ENCODE results near the gene MSH3. TPM values are rescaled to one million over a fixed set of nuclear protein-coding genes. Genes with fewer than 3 reads are reported as not detected.

The MSH3 gene
- polyA plus RNA-seq, 4 donors: 3.5 to 15.6 (median 4.8) TPM

DNA sequence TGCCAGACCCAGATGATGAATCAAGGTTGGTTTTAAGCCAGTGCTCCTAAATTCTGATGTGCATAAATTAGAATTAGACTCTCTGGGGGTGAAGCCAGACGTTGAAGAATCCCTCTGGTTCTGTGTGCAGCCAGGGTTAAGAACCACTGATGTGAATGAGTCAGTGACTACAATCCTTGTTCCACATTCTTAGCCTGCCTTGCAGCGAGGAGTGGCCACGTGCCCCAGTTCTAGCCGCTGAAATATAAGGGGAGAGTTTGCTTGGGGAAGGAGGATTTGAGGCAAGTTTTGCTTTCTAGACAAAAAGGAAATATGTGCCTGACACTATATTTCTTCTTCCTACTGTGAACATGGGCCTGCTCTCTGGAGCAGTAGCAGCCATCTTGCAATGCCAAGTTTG lies 34.2 kb upstream of the MSH3 start:
- DNase-seq: no peak
- Histone ChIP-seq H3K27ac (ENCODE audit: low read depth in 1 of 3, low read length in 2 of 3) (no peak overlapping the region), H3K4me1 (ENCODE audit: control insufficient read depth in 3 of 3, insufficient read depth in 2 of 3, low read depth in 1 of 3, low read length in 2 of 3) (peaks cover 0 to 7% (median 0%) of the 10 kb centered on the region in 3 donors), H3K27me3 (ENCODE audit: control insufficient read depth in 3 of 3, insufficient read depth in 3 of 3, low read length in 3 of 3) (no peaks in the 10 kb centered on the region), H3K36me3 (ENCODE audit: control insufficient read depth in 3 of 3, insufficient read depth in 2 of 3, low read depth in 1 of 3, low read length in 3 of 3) (no peaks in the 10 kb centered on the region), H3K9me3 (ENCODE audit: control insufficient read depth in 2 of 2, insufficient read depth in 1 of 2, low read depth in 1 of 2, low read length in 1 of 2) (no peaks in the 10 kb centered on the region), H3K4me3 (ENCODE audit: low read depth in 1 of 3, low read length in 3 of 3) (no peak overlapping the region)
- FAIRE-seq: no peak
- 81 to 95% (median 91%) methylated on average over 4 of the region's 4 CpGs for WGBS, 3 donors

DNA sequence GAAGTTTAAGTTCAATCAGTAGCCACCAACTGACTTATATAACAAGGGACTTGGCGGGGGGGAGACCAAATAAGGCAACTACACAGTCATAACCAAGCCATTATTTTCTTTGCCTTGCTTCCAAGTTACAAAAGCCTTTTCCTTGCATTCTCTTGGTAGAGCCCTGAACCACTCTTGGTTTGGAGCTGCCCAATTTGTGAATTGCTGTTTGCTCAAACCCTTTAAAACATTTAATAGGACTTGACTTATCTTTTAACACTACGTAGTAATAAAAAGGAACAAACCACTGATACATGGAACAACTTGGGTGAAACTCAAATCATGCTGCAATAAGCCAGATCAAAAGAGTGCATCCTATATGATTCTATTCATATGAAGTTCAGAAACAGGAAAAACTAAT lies 31.7 kb upstream of the MSH3 start:
- 92 to 94% (median 92%) methylated on average over 2 of the region's 2 CpGs for WGBS, 3 donors
- no peaks in the 10 kb centered on the region for H3K27me3 ChIP-seq (ENCODE audit: control insufficient read depth in 3 of 3, insufficient read depth in 3 of 3, low read length in 3 of 3)
- no peak overlapping the region for H3K27ac ChIP-seq (ENCODE audit: low read depth in 1 of 3, low read length in 2 of 3)
- DNase-seq: no peak
- no peak overlapping the region for H3K4me3 ChIP-seq (ENCODE audit: low read depth in 1 of 3, low read length in 3 of 3)
- no peak for FAIRE-seq
- no peaks in the 10 kb centered on the region for H3K9me3 ChIP-seq (ENCODE audit: control insufficient read depth in 2 of 2, insufficient read depth in 1 of 2, low read depth in 1 of 2, low read length in 1 of 2)
- H3K36me3 ChIP-seq (ENCODE audit: control insufficient read depth in 3 of 3, insufficient read depth in 2 of 3, low read depth in 1 of 3, low read length in 3 of 3): no peaks in the 10 kb centered on the region
- H3K4me1 ChIP-seq (ENCODE audit: control insufficient read depth in 3 of 3, insufficient read depth in 2 of 3, low read depth in 1 of 3, low read length in 2 of 3): peaks cover 0 to 7% (median 0%) of the 10 kb centered on the region in 3 donors

GRCh38 chr5:80623999-80624398 lies 30.5 kb upstream of the MSH3 start:
- 11 to 50% (median 27%) methylated on average over 4 of the region's 4 CpGs for WGBS, 3 donors
- DNase-seq: peak; percentile 45 to 67
- Histone ChIP-seq H3K27me3 (ENCODE audit: control insufficient read depth in 3 of 3, insufficient read depth in 3 of 3, low read length in 3 of 3) (no peaks in the 10 kb centered on the region), H3K4me1 (ENCODE audit: control insufficient read depth in 3 of 3, insufficient read depth in 2 of 3, low read depth in 1 of 3, low read length in 2 of 3) (peaks cover 0 to 7% (median 0%) of the 10 kb centered on the region in 3 donors), H3K4me3 (ENCODE audit: low read depth in 1 of 3, low read length in 3 of 3) (no peak overlapping the region), H3K9me3 (ENCODE audit: control insufficient read depth in 2 of 2, insufficient read depth in 1 of 2, low read depth in 1 of 2, low read length in 1 of 2) (no peaks in the 10 kb centered on the region), H3K36me3 (ENCODE audit: control insufficient read depth in 3 of 3, insufficient read depth in 2 of 3, low read depth in 1 of 3, low read length in 3 of 3) (no peaks in the 10 kb centered on the region), H3K27ac (ENCODE audit: low read depth in 1 of 3, low read length in 2 of 3) (peak overlapping the region in 2 of 3 donors; percentile 4 to 11)
- FAIRE-seq: no peak

GRCh38 chr5:80625230-80625629 lies 29.2 kb upstream of the MSH3 start:
- DNase-seq: no peak
- no peaks in the 10 kb centered on the region for H3K9me3 ChIP-seq (ENCODE audit: control insufficient read depth in 2 of 2, insufficient read depth in 1 of 2, low read depth in 1 of 2, low read length in 1 of 2)
- peaks cover 0 to 7% (median 0%) of the 10 kb centered on the region in 3 donors for H3K4me1 ChIP-seq (ENCODE audit: control insufficient read depth in 3 of 3, insufficient read depth in 2 of 3, low read depth in 1 of 3, low read length in 2 of 3)
- peak overlapping the region in 1 of 3 donors; percentile 11 for H3K27ac ChIP-seq (ENCODE audit: low read depth in 1 of 3, low read length in 2 of 3)
- WGBS, 3 donors: 78 to 85% (median 79%) methylated on average over 5 of the region's 5 CpGs
- H3K4me3 ChIP-seq (ENCODE audit: low read depth in 1 of 3, low read length in 3 of 3): no peak overlapping the region
- no peak for FAIRE-seq
- no peaks in the 10 kb centered on the region for H3K27me3 ChIP-seq (ENCODE audit: control insufficient read depth in 3 of 3, insufficient read depth in 3 of 3, low read length in 3 of 3)
- H3K36me3 ChIP-seq (ENCODE audit: control insufficient read depth in 3 of 3, insufficient read depth in 2 of 3, low read depth in 1 of 3, low read length in 3 of 3): peaks cover 0 to 7% (median 0%) of the 10 kb centered on the region in 3 donors

DNA sequence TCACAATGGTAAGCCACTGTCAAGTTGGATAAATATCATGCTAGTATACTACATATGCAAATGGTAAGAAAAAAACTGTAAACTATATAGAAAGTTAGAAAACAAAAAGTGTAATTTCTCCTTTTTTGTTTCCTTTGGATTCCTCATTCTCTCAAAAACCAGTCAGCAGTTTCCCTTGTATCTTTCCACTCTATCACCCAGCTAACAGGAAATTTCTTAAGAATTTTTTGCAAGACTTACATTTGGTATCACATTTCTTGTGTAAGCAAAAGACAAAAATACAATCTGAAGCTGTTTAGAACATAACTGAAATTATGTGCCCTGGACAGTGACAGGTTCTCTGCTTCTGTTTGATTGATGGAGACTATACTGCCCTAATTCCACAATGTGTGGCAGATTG lies 25.2 kb upstream of the MSH3 start:
- H3K4me1 ChIP-seq (ENCODE audit: control insufficient read depth in 3 of 3, insufficient read depth in 2 of 3, low read depth in 1 of 3, low read length in 2 of 3): no peaks in the 10 kb centered on the region
- H3K36me3 ChIP-seq (ENCODE audit: control insufficient read depth in 3 of 3, insufficient read depth in 2 of 3, low read depth in 1 of 3, low read length in 3 of 3): peaks cover 0 to 16% (median 2%) of the 10 kb centered on the region in 3 donors
- no peaks in the 10 kb centered on the region for H3K27me3 ChIP-seq (ENCODE audit: control insufficient read depth in 3 of 3, insufficient read depth in 3 of 3, low read length in 3 of 3)
- DNase-seq (no peak), FAIRE-seq (no peak)
- H3K4me3 ChIP-seq (ENCODE audit: low read depth in 1 of 3, low read length in 3 of 3): no peak overlapping the region
- H3K27ac ChIP-seq (ENCODE audit: low read depth in 1 of 3, low read length in 2 of 3): no peak overlapping the region
- no peaks in the 10 kb centered on the region for H3K9me3 ChIP-seq (ENCODE audit: control insufficient read depth in 2 of 2, insufficient read depth in 1 of 2, low read depth in 1 of 2, low read length in 1 of 2)

DNA sequence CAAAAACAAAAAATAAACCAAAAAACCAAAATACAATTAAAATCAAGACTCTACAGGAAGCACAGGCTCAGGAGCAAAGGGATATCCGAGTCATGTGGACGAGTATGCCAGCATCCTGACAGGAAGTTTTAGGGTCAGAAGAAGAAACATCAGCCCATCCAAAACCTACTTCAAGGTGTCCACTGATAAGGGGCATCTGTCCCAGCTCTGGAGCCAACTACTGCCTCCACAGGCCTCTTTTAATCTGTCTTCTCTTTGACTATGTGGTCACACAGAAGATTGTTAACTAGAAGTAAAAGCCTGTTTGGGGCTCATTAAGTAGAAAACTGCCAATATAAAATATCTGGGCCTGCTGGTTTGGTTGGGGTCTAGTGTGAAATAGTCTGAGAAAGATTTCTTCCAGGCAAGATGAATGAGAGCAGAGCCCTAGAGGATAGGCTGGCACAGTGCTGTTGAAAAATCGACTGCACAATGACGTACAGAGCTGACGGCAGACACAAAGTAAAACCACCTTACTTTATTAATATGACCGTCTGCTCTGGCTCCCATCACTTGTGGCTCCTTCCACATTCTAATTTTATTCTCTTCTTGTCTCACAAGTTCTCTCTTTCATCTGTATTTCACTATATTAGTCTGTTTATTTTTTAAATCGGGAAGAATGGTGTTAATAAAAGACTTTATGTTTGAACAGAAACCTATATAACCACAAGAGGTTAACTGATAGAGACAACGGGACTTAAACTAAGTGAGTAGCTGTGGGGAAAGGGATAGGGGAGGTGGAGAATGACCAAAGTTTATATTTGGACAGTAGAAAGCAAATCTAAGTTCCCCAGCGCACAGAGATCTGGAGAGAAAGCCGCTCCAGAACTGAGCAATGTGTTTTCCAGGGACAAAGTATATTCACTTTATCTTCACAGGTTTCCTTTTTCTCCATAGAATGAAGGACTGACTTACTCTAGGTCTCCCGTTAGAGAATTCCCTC lies 22.9 kb upstream of the MSH3 start:
- H3K36me3 ChIP-seq (ENCODE audit: control insufficient read depth in 3 of 3, insufficient read depth in 2 of 3, low read depth in 1 of 3, low read length in 3 of 3): peaks cover 0 to 26% (median 2%) of the 10 kb centered on the region in 3 donors
- no peak overlapping the region for H3K27ac ChIP-seq (ENCODE audit: low read depth in 1 of 3, low read length in 2 of 3)
- no peak overlapping the region for H3K4me3 ChIP-seq (ENCODE audit: low read depth in 1 of 3, low read length in 3 of 3)
- H3K4me1 ChIP-seq (ENCODE audit: control insufficient read depth in 3 of 3, insufficient read depth in 2 of 3, low read depth in 1 of 3, low read length in 2 of 3): no peaks in the 10 kb centered on the region
- 92 to 96% (median 92%) methylated on average over 11 of the region's 11 CpGs for WGBS, 3 donors
- FAIRE-seq (no peak), DNase-seq (no peak)
- no peaks in the 10 kb centered on the region for H3K27me3 ChIP-seq (ENCODE audit: control insufficient read depth in 3 of 3, insufficient read depth in 3 of 3, low read length in 3 of 3)
- no peaks in the 10 kb centered on the region for H3K9me3 ChIP-seq (ENCODE audit: control insufficient read depth in 2 of 2, insufficient read depth in 1 of 2, low read depth in 1 of 2, low read length in 1 of 2)

DNA sequence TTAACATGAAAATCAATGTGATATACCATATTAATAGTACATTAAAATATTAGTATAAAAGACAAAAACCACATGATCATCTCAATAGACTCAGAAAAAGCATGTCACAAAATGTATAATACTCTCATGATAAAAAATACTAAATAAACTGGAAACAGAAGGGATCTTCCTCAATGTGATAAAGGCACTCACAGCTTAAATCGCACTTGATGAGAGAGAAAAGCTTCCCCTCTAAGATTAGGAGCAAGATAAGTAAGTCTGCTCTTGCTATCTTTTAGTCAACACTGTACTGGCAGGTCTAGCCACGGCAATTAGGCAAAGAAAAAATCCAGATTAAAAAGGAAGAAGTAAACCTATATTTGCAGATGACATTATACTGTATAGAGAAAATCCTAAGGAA lies 21.8 kb upstream of the MSH3 start:
- DNase-seq (no peak), FAIRE-seq (no peak)
- Histone ChIP-seq H3K27ac (ENCODE audit: low read depth in 1 of 3, low read length in 2 of 3) (no peak overlapping the region), H3K36me3 (ENCODE audit: control insufficient read depth in 3 of 3, insufficient read depth in 2 of 3, low read depth in 1 of 3, low read length in 3 of 3) (peaks cover 0 to 30% (median 2%) of the 10 kb centered on the region in 3 donors), H3K4me3 (ENCODE audit: low read depth in 1 of 3, low read length in 3 of 3) (no peak overlapping the region), H3K4me1 (ENCODE audit: control insufficient read depth in 3 of 3, insufficient read depth in 2 of 3, low read depth in 1 of 3, low read length in 2 of 3) (no peaks in the 10 kb centered on the region), H3K9me3 (ENCODE audit: control insufficient read depth in 2 of 2, insufficient read depth in 1 of 2, low read depth in 1 of 2, low read length in 1 of 2) (no peaks in the 10 kb centered on the region), H3K27me3 (ENCODE audit: control insufficient read depth in 3 of 3, insufficient read depth in 3 of 3, low read length in 3 of 3) (no peaks in the 10 kb centered on the region)
- WGBS, 3 donors: 79 to 86% (median 85%) methylated on average over 2 of the region's 2 CpGs

GRCh38 chr5:80634193-80634592 lies 20.3 kb upstream of the MSH3 start:
- Histone ChIP-seq H3K36me3 (ENCODE audit: control insufficient read depth in 3 of 3, insufficient read depth in 2 of 3, low read depth in 1 of 3, low read length in 3 of 3) (peaks cover 0 to 36% (median 2%) of the 10 kb centered on the region in 3 donors), H3K27ac (ENCODE audit: low read depth in 1 of 3, low read length in 2 of 3) (no peak overlapping the region), H3K4me3 (ENCODE audit: low read depth in 1 of 3, low read length in 3 of 3) (no peak overlapping the region), H3K9me3 (ENCODE audit: control insufficient read depth in 2 of 2, insufficient read depth in 1 of 2, low read depth in 1 of 2, low read length in 1 of 2) (no peaks in the 10 kb centered on the region), H3K4me1 (ENCODE audit: control insufficient read depth in 3 of 3, insufficient read depth in 2 of 3, low read depth in 1 of 3, low read length in 2 of 3) (no peaks in the 10 kb centered on the region), H3K27me3 (ENCODE audit: control insufficient read depth in 3 of 3, insufficient read depth in 3 of 3, low read length in 3 of 3) (no peaks in the 10 kb centered on the region)
- DNase-seq (no peak), FAIRE-seq (no peak)

Measured in small intestine (tissue), 7 donors.